Endothelial cell of umbilical vein (primary cell): ENCODE measurements around the gene HTR3C. TPM values are rescaled to one million over a fixed set of nuclear protein-coding genes. Genes with fewer than 3 reads are reported as not detected.

Source experiments
- BruUV-seq: library from RNA; stranded (reverse); fragments of 400-500 nt; replicated peaks from 2 replicates; lab custom pipeline; 2021; lab: Mats Ljungman, UMichigan
- CTCF ChIA-PET: fragments of 300-600, 350-600 bp; sonication (Branson Sonifier 250); formaldehyde crosslinking; loops from one replicate; lab custom pipeline; 2021; ENCODE audit warnings: antibody characterized with exemption, inconsistent platforms; lab: Charles Lee
- POLR2A ChIA-PET: fragments of 300-600, 350-600 bp; sonication (Branson Sonifier 250); formaldehyde crosslinking; loops from one replicate; lab custom pipeline; 2021; ENCODE audit warnings: antibody characterized with exemption, inconsistent platforms; lab: Charles Lee
- DNase-seq: peaks from one replicate; pipeline ENCODE4 v3.0.0-alpha.2; 2011; ENCODE audit warnings: low read depth, low spot score
- FAIRE-seq: peaks from 2 replicates; lab custom pipeline; 2011; peaks lifted over from hg19 to GRCh38; lab: Jason Lieb, UNC
- H2AFZ ChIP-seq: 2 replicates; pipeline ENCODE4 v1.6.0; 2012; ENCODE audit warnings: low read depth, low read length, control low read depth, inconsistent platforms
- H3K27ac ChIP-seq: 2 replicates; pipeline ENCODE4 v1.5.1; 2011; ENCODE audit warnings: low read depth, mild to moderate bottlenecking, control low read depth, low read length, moderate library complexity; ENCODE audit not compliant: insufficient read depth
- H3K27me3 ChIP-seq, 2 experiments: 2 replicates each; pipeline versions ENCODE4 v1.6.0 to v1.6.1; 2011; ENCODE audit warnings: low read length in 2 of 2, mixed read lengths in 1 of 2; ENCODE audit not compliant: control insufficient read depth in 2 of 2, insufficient read depth in 2 of 2
- H3K36me3 ChIP-seq, 2 experiments: 2 replicates in 1 of 2; 3 replicates in 1 of 2; pipeline ENCODE4 v1.5.1; 2011; ENCODE audit warnings: low read length in 2 of 2, mild to moderate bottlenecking in 1 of 2, moderate library complexity in 1 of 2; ENCODE audit not compliant: control insufficient read depth in 2 of 2, insufficient read depth in 2 of 2; ENCODE audit errors: extremely low read depth in 1 of 2
- H3K4me1 ChIP-seq: 3 replicates; pipeline ENCODE4 v1.5.1; 2011; ENCODE audit warnings: mild to moderate bottlenecking, low read length; ENCODE audit not compliant: control insufficient read depth, insufficient read depth; ENCODE audit errors: extremely low read depth
- H3K4me2 ChIP-seq: 2 replicates; pipeline ENCODE4 v1.6.1; 2011; ENCODE audit warnings: low read length, control low read depth, mixed read lengths; ENCODE audit not compliant: insufficient read depth
- H3K4me3 ChIP-seq, 3 experiments: fragments of 200-600 bp in 1 of 3; sonication (generic), shearing (Covaris generic) in 1 of 3; replicated peaks in 1 of 3; 2 replicates each; pipeline ENCODE4 v1.5.1; 2011 to 2016; ENCODE audit warnings: control low read depth in 3 of 3, low read length in 3 of 3, mild to moderate bottlenecking in 2 of 3, inconsistent platforms in 1 of 3, low read depth in 1 of 3, moderate library complexity in 1 of 3; ENCODE audit not compliant: insufficient read depth in 1 of 3
- H3K79me2 ChIP-seq: 2 replicates; pipeline ENCODE4 v1.6.0; 2012; ENCODE audit warnings: low read length, inconsistent platforms; ENCODE audit not compliant: control insufficient read depth, insufficient read depth
- H3K9ac ChIP-seq: replicated peaks from 2 replicates; pipeline ENCODE3; 2011; ENCODE audit warnings: low read length, control low read depth; ENCODE audit not compliant: insufficient read depth; ENCODE audit errors: extremely low read depth
- H3K9me1 ChIP-seq: replicated peaks from 3 replicates; pipeline ENCODE4 v1.6.0; 2011; ENCODE audit warnings: mild to moderate bottlenecking, low read length; ENCODE audit not compliant: control insufficient read depth, insufficient read depth; ENCODE audit errors: extremely low read depth
- H3K9me3 ChIP-seq: replicated peaks from 2 replicates; pipeline ENCODE4 v1.5.1; 2012; ENCODE audit warnings: low read length, inconsistent platforms; ENCODE audit not compliant: control insufficient read depth, insufficient read depth
- H4K20me1 ChIP-seq: replicated peaks from 2 replicates; pipeline ENCODE3; 2011; ENCODE audit warnings: mild to moderate bottlenecking, low read length; ENCODE audit not compliant: control insufficient read depth, insufficient read depth; ENCODE audit errors: extremely low read depth
- POLR2AphosphoS5 ChIP-seq: IDR thresholded peaks from 2 replicates; pipeline ENCODE4 v1.6.1; 2012; ENCODE audit warnings: low read depth, mild to moderate bottlenecking, control low read depth, low read length, moderate library complexity; ENCODE audit not compliant: insufficient read depth
- dilution Hi-C: fragments of 300-500 bp; cut with MboI; formaldehyde crosslinking; loops from one replicate; pipeline ENCODE4 v1.15.0; 2019; ENCODE audit warnings: low sequenced_read_pairs; ENCODE audit not compliant: extremely low pct_ligation_motif_present
- intact Hi-C: fragments of 100-400 bp; cut with micrococcal nuclease; formaldehyde crosslinking; loops from one replicate; pipeline ENCODE4 v1.10.0; 2022
- polyA plus RNA-seq, 4 experiments: library from polyadenylated mRNA; depleted of rRNA in 3 of 4; stranded (reverse) in 3 of 4; unstranded in 1 of 4; fragments of >200 nt; gene quantifications; 2 replicates each; pipeline versions ENCODE4 v1.2.1 to v1.2.3, GENCODE V29; 2011 to 2012; ENCODE audit warnings: missing spikeins in 1 of 4
- total RNA-seq: library from RNA; stranded (reverse); gene quantifications from 2 replicates; pipeline ENCODE4 v1.2.3, GENCODE V29; 2021
- TF ChIP-seq, protein P1 (sequence below), 2 donors: IDR thresholded peaks; 1 replicate in 1 of 2; 2 replicates in 1 of 2; pipeline ENCODE4 v1.5.1; 2011; ENCODE audit warnings: low read length in 2 of 2, mild to moderate bottlenecking in 2 of 2, moderate library complexity in 2 of 2, control low read depth in 1 of 2, inconsistent platforms in 1 of 2, low read depth in 1 of 2; ENCODE audit not compliant: insufficient read depth in 1 of 2; ENCODE audit errors: extremely low read depth in 1 of 2

The HTR3C gene
- total and polyA plus RNA-seq, 2 donors (not counting 3 experiments of a cell fraction or from before 2014, with no cell fraction given) = not detected

- peak overlapping the region; percentile 39 for H3K9ac ChIP-seq
- H3K9me3 ChIP-seq = no peaks in the 10 kb centered on the region
- FAIRE-seq = peak; percentile 61
- DNase-seq = peak; percentile 56
- H3K79me2 ChIP-seq = peaks cover 2% of the 10 kb centered on the region
- peak overlapping the region; percentile 7 to 59 (median 48) for H3K4me3 ChIP-seq
- H3K27me3 ChIP-seq = peaks cover 3 to 4% of the 10 kb centered on the region in 2 experiments
- POLR2A ChIA-PET = interaction anchor here (0.9 kb wide), 1 partner anchor 11 kb away, joined by 7 read pairs; no protein-coding TSS in a partner anchor
- dilution Hi-C loops (no loop called here), intact Hi-C loops (loop anchor here (1.0 to 5.0 kb wide), 6 partner anchors 118 to 548 kb away; partner anchors contain the start of genes AP2M1 and EIF2B5)
- no peak overlapping the region for H3K27ac ChIP-seq
- no peaks in the 10 kb centered on the region for H4K20me1 ChIP-seq
- peaks cover 7% of the 10 kb centered on the region for H3K4me1 ChIP-seq
- TF ChIP-seq, protein P1, sequence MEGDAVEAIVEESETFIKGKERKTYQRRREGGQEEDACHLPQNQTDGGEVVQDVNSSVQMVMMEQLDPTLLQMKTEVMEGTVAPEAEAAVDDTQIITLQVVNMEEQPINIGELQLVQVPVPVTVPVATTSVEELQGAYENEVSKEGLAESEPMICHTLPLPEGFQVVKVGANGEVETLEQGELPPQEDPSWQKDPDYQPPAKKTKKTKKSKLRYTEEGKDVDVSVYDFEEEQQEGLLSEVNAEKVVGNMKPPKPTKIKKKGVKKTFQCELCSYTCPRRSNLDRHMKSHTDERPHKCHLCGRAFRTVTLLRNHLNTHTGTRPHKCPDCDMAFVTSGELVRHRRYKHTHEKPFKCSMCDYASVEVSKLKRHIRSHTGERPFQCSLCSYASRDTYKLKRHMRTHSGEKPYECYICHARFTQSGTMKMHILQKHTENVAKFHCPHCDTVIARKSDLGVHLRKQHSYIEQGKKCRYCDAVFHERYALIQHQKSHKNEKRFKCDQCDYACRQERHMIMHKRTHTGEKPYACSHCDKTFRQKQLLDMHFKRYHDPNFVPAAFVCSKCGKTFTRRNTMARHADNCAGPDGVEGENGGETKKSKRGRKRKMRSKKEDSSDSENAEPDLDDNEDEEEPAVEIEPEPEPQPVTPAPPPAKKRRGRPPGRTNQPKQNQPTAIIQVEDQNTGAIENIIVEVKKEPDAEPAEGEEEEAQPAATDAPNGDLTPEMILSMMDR (IDR thresholded peaks at IDR 0.05; ENCODE audit: extremely low read depth in 1 of 2, insufficient read depth in 1 of 2, low read depth in 1 of 2, low read length in 2 of 2) = peak; percentile 82 to 97
- TF ChIP-seq POLR2AphosphoS5 = no peak
- H3K36me3 ChIP-seq = no peaks in the 10 kb centered on the region
- H2AFZ ChIP-seq = peak overlapping the region; percentile 77
- BruUV-seq = no TSS peak
- CTCF ChIA-PET = interaction anchor here (0.7 to 4.5 kb wide), 18 partner anchors 10 to 178 kb away, joined by 3 to 31 read pairs (median 4); partner anchors contain the start of gene PARL
- H3K9me1 ChIP-seq = no peaks in the 10 kb centered on the region
- H3K4me2 ChIP-seq = peak overlapping the region; percentile 58
Measured at GRCh38 chr3:184016811-184017671, 35.8 kb upstream of the HTR3C start.
